ENCODE data around the gene MALAT1.

GRCh38 chr11:65454311-65454695 lies 44.5 kb upstream of the MALAT1 start:
- TF ChIP-seq NFXL1 (IDR thresholded peaks at IDR 0.05; ENCODE audit: borderline replicate concordance) = no peak
- no peak for TF ChIP-seq GABPA (IDR thresholded peaks at IDR 0.05; ENCODE audit: low read depth)
- no peak for TF ChIP-seq MYB (IDR thresholded peaks at IDR 0.05; ENCODE audit: borderline replicate concordance, low read depth, low read length)
- no peak for TF ChIP-seq RFX5 (IDR thresholded peaks at IDR 0.05; ENCODE audit: low read depth, low read length)

All from GM12878 (cell line).